ENCODE measurements around the gene SAMD3.

DNA sequence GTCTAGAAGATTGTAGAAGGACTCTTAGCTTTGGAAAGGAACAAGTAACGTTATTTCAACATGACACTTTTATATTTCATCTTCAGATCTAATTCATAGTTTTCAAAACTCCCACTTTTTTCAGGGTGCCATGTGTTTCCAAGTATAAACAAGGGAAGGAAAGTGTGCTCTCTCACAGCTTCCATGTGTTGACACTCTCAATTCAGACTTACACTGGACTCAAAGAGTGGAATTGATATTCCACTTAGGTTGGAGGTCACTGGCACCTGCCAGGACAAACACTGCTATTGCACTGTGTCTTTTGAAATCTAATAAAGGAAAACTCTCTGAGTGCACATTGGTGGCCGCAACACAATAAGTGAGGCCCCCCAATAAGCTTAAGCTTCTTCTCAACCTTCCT, 22.5 kb upstream of the SAMD3 start:
- no peak for TF ChIP-seq EZH2phosphoT487 (IDR thresholded peaks at IDR 0.05; ENCODE audit: low read depth)
- TF ChIP-seq, protein P1, sequence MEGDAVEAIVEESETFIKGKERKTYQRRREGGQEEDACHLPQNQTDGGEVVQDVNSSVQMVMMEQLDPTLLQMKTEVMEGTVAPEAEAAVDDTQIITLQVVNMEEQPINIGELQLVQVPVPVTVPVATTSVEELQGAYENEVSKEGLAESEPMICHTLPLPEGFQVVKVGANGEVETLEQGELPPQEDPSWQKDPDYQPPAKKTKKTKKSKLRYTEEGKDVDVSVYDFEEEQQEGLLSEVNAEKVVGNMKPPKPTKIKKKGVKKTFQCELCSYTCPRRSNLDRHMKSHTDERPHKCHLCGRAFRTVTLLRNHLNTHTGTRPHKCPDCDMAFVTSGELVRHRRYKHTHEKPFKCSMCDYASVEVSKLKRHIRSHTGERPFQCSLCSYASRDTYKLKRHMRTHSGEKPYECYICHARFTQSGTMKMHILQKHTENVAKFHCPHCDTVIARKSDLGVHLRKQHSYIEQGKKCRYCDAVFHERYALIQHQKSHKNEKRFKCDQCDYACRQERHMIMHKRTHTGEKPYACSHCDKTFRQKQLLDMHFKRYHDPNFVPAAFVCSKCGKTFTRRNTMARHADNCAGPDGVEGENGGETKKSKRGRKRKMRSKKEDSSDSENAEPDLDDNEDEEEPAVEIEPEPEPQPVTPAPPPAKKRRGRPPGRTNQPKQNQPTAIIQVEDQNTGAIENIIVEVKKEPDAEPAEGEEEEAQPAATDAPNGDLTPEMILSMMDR (IDR thresholded peaks at IDR 0.05; ENCODE audit: low read depth, low read length) = no peak
